Central memory CD4-positive, alpha-beta T cell (primary cell): ENCODE results near the gene ZCCHC13.
A peak's percentile ranks its signal among the peaks of the same experiment; 100 is the strongest.
"Not testable (repeated sequence)": the region's sequence is repeated elsewhere in the genome, so short reads cannot be mapped to it uniquely, and the experiment has no call there.

Experiments used
- DNase-seq: peaks from one replicate; pipeline ENCODE4 v3.0.0; 2022

Gene ZCCHC13

DNA sequence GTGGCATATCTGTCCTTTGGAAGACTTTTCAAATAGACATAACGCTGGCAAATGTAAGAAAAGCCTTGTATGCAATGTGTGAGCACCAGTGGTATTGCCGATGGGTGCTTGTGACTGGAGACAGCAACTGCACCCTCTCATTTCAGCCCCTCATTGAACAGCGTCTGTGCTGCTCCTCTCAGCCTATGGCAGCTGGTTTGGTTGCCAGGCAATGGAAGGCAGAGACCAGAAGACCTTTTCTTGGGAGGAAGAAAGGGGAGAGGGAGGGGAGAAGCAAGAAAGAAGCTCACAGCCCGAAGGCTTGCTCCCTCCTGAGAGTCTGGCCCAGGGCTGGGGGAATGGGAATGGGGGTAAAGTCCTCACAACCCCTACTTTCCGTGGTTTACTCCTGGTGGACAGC is 20.2 kb downstream of the ZCCHC13 start:
- DNase-seq, result no peak

DNA sequence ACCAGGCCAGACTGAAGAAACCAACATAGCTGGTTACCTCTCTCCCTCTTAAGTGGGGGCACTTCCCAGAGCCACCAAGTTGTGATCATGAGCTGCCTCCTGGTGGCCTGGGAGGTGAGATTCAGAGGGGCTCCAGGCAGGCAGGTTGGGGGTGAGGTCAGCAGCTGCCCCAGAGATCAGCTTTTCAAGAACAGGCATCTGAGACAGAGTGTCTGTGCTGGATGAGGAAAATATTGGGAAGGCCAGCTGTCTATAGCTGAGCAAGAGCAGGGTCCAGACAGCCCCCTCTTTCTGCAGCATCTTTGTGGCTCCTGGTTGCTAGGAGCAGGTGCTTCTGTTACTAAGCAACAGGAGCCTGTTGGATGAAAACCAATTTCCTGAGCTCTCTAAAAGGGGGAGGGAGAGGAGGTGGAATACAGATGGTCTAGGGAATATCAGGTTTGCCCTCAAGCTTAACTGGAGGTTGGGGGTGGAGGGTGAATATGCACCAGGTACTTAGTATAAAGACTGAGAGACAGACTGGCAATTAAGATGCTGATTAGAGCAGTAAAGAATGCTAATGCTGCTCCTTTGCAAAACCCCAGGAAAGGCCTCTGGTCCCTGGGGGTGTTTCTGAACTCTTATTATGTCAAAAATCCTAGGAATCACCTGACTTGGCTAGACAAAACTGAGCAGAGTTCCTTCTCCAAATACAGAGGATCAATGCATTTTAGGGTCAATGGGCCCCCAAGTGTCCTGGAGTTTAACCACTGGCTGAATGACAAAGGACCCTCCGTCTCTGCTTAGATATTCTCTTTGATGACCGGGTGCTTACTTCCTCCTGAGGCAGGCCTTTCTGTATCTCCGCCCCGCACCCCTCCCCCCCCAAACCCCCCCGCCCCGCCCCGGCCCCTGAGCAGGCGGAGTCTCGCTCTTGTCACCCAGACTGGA is 21.4 kb downstream of the ZCCHC13 start:
- no peak for DNase-seq

DNA sequence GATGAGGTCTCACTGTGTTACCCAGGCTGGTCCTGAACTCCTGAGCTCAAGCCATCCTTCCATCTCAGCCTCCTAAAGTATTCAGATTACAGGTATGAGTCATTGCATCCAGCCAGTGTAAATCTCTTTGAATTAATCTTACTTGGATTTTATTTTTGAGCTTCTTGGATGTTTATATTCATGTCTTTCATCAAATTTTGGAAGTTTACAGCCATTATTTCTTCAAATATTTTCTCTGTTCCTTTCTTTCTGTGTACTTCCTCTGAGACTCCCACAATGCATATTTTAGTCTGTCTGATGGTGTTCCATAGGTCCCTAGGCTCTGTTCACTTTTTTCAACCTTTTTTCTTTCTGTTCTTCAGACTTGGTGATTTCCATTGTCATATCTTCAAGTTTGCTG is 34.9 kb downstream of the ZCCHC13 start:
- no peak for DNase-seq

DNA sequence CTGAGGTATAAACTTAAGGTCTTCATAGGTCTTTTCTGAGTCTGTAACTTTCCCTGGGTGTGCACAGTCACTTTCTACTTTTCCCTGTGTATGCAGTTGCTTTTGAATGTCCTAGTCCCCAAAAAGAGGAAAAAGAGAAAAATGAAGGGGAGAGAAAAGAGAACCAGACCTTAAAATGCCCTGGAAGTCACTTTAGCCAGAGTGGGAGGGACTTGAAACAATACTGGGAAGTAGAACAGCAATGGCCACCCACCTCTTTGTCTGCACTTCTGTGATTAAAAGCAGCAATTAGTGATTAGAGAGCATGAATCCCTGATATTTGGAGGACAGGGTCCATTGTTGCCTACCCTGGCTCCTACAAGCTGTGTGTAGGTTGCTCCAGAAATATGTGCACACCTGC is 36.1 kb downstream of the ZCCHC13 start:
- DNase-seq, result no peak

DNA sequence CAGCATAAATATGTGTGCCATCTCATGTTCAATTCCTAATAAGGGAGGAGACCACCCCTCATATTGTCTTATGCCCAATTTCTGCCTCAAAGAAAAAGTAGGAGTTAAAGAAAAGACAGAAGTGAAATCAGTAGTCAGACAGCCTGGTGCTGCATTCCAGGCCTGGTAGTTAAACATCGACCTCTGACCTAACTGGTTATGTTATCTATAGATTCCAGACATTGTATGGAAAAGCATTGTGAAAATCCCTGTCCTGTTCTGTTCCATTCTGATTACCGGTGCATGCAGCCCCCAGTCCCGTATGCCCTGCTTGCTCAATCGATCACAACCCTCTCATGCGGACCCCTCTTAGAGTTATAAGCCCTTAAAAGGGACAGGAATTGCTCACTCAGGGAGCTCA is 38.2 kb downstream of the ZCCHC13 start:
- not testable (repeated sequence) for DNase-seq

DNA sequence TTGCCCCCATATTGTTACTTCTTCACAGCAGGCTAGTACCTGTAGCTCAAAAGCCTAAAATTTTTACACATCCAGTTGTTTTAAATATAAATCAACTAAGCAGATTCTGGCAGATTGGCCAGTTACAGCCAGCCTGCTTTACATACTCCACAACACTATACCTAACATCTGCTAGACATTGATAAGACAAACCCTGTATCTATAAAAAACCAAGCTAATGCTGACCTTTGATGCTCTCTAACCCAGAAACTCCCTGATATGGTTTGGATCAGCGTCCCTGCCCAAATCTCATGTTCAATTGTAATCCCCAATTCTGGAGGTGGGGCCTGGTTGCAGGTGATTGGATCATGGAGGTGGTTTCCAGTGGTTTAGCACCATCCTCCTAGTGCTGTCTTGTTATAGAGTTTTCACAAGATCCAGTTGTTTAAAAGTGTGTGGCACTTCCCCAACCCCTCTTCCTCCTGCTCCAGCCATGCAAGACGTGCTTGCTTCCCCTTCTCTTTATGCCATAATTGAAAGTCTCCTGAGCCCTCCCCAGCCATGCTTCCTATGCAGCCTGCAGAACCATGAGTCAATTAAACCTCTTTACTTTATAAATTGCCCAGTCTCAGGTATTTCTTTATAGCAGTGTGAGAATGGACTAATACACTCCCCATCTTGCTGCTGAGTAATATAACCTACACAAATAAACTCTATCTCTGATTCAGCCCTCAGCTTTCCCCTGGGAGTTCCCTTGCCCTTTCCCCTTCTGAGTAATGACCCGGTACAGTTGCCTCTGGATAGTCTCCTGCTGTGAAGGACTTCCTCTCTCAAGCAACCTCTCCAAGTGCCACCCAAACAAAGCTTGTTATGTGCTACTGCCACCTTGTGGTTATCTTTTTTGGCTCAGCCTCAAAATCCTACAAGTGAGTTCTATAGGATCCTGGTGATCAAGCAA is 39.6 kb downstream of the ZCCHC13 start:
- peak; percentile 44 for DNase-seq

DNA sequence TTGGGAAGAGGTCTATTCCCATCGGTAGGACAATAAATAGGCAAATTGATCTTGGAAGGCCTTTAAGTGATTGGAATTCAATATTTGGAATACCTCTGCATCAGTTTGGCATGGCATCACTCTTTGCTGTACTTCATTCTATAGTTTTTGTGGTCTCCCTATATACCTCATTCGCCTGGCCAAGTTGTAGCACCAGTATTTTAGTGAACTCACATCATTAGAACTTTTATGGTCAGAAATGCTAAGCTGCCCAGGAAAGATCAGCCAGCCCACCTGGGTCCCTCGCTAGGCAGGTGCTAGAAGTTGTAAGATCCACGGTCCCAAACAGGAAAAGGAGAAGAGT is 40.3 kb downstream of the ZCCHC13 start:
- no peak for DNase-seq

DNA sequence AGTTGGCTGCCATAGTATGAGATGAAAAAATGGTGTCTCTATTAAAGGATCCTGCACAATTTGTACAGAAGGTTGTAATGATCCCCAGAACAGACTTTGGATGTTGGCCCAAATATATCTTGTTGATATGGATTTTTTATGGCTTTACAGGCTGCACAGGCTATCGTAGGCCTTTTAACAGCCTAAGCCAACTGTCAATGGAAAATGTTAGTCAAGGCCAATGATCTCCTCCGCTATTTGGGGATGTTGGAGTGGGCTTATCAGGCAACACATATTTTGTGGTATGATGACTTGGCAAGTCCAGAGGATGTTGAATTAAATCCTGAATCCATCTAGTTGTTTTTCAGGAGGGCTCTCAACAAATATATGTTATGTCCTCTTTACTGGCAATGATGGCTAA is 42.1 kb downstream of the ZCCHC13 start:
- no peak for DNase-seq

DNA sequence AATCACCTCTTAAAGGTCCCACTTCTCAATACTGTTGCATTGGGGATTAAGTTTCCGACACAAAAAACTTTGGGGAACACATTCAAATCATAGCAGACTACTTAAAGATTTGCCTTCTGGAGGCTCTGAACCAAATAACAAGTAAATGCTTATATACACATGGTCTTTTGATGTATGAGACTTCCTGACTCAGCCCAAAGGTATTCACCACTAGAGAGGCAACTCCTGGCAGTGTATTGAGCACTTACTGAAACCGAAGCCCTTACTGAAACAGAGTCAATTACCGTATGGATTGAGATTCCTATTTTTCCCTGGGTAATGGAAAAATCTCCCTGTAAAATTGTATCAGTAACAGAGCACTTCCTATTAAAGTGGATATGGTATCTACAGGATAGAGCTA is 45.4 kb downstream of the ZCCHC13 start:
- DNase-seq, result no peak

DNA sequence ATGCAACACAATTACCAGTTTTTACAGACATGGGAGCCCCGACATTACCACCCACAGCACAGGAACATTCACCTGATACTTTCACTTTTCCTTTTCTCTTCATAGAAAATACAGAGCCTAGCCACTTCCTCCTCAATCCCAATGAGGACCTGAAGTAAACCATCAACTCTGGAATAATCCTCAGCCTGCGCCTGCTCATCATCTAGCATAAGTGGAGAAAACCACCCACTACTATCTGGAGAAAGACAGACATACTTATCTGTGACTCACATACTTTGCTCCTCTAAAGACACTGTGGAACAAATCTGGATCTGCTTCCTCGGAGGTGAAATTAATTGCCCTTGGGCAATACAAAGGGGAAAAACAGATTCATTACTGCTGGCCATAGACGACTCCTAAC is 47.8 kb downstream of the ZCCHC13 start:
- DNase-seq, result no peak

DNA sequence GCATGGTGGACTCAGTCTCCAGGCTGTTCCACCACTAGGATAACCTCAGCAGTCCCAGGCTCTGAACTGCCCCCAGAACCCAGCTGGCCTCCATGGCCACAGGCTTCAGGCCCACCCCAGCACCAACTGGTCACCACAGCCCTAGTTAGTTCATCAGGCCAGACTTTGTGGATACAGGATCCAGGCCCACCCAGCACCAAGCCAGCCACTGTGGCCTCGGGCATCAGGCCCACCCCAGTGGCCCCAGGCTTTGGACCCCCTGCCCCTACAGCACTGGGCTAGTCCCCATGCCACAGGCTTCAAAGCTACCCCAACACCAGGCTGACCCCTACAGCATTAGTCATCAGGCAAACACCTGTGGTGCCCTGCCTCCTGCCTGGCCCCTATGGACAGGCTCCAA is 50.0 kb downstream of the ZCCHC13 start:
- no peak for DNase-seq
